ENCODE measurements around the gene RBM8A.

GRCh38 chr1:145897969-145898368 lies 29.3 kb downstream of the RBM8A start:
- TF ChIP-seq CTCF (IDR thresholded peaks at IDR 0.05; ENCODE audit: insufficient read depth, low read depth, low read length) (no peak), EZH2 (IDR thresholded peaks at IDR 0.05; ENCODE audit: insufficient read depth, low read length) (no peak)

All from astrocyte (in vitro differentiated cells and primary cell).